HG02943 (cell line): ENCODE results near the gene EVI5.
"Not testable (repeated sequence)": the region's sequence is repeated elsewhere in the genome, so short reads cannot be mapped to it uniquely, and the experiment has no call there.

ENCODE experiments used
- ATAC-seq: cut with Tn5 transposase; IDR thresholded peaks from one replicate; pipeline ENCODE4 v1.9.1; 2021; ENCODE audit warnings: mild to moderate bottlenecking, low read depth, moderate library complexity; ENCODE audit not compliant: unreplicated experiment

EVI5 gene

GRCh38 chr1:92536211-92536979 lies 248.5 kb downstream of the EVI5 start:
- ATAC-seq, result no peak

GRCh38 chr1:92532371-92532770 lies 252.5 kb downstream of the EVI5 start:
- ATAC-seq, result not testable (repeated sequence)

- ATAC-seq, result not testable (repeated sequence)
Measured at GRCh38 chr1:92531939-92532338, 253.0 kb downstream of the EVI5 start.

GRCh38 chr1:92527670-92528069 lies 257.2 kb downstream of the EVI5 start:
- no peak for ATAC-seq

- not testable (repeated sequence) for ATAC-seq
Measured at GRCh38 chr1:92524944-92525590, 259.8 kb downstream of the EVI5 start.

GRCh38 chr1:92519043-92519442 lies 265.9 kb downstream of the EVI5 start:
- ATAC-seq, result no peak

- no peak for ATAC-seq
Measured at GRCh38 chr1:92516574-92516973, 268.3 kb downstream of the EVI5 start.

GRCh38 chr1:92515796-92516201 lies 269.1 kb downstream of the EVI5 start:
- ATAC-seq, result no peak

GRCh38 chr1:92511541-92511940 lies 273.4 kb downstream of the EVI5 start:
- peak; percentile 71 for ATAC-seq

GRCh38 chr1:92509619-92510018 lies 275.3 kb downstream of the EVI5 start:
- no peak for ATAC-seq

GRCh38 chr1:92505015-92505692 lies 279.8 kb downstream of the EVI5 start:
- no peak for ATAC-seq

- no peak for ATAC-seq
Measured at GRCh38 chr1:92504291-92505014, 280.5 kb downstream of the EVI5 start.

- ATAC-seq, result no peak
Measured at GRCh38 chr1:92503926-92504285, 281.0 kb downstream of the EVI5 start.

- ATAC-seq, result no peak
Measured at GRCh38 chr1:92503043-92503925, 281.6 kb downstream of the EVI5 start.

GRCh38 chr1:92502247-92502646 lies 282.7 kb downstream of the EVI5 start:
- ATAC-seq, result peak; percentile 71

- no peak for ATAC-seq
Measured at GRCh38 chr1:92500552-92500951, 284.4 kb downstream of the EVI5 start.

- no peak for ATAC-seq
Measured at GRCh38 chr1:92495392-92496063, 289.4 kb downstream of the EVI5 start.

GRCh38 chr1:92494485-92495141 lies 290.3 kb downstream of the EVI5 start:
- no peak for ATAC-seq

GRCh38 chr1:92493139-92493538 lies 291.8 kb downstream of the EVI5 start:
- ATAC-seq, result no peak
